ENCODE results near the gene KDM4B. TPM values are rescaled to one million over a fixed set of nuclear protein-coding genes. Genes with fewer than 3 reads are reported as not detected.

Gene KDM4B
- total RNA-seq, 2 donors from 2014 or later, result 22.2 to 27.8 TPM

GRCh38 chr19:5131506-5132205 is 162.7 kb downstream of the KDM4B start:
- intact Hi-C loops (cut with DNase I), result no loop called here
- DNase-seq, result no peak
- no peak for ATAC-seq

GRCh38 chr19:5132206-5132560 is 163.3 kb downstream of the KDM4B start:
- no peak for DNase-seq
- intact Hi-C loops (cut with DNase I), result no loop called here
- ATAC-seq, result no peak

GRCh38 chr19:5132698-5133651 is 164.1 kb downstream of the KDM4B start:
- ATAC-seq (no peak), DNase-seq (no peak)
- intact Hi-C loops (cut with DNase I), result no loop called here

- ATAC-seq (no peak), DNase-seq (no peak)
- intact Hi-C loops (cut with DNase I), result no loop called here
Measured at GRCh38 chr19:5133986-5134595, 165.2 kb downstream of the KDM4B start.

GRCh38 chr19:5134691-5135090 is 165.8 kb downstream of the KDM4B start:
- ATAC-seq (no peak), DNase-seq (no peak)
- intact Hi-C loops (cut with DNase I), result no loop called here

GRCh38 chr19:5136073-5136855 is 167.4 kb downstream of the KDM4B start:
- ATAC-seq, result no peak
- no peak for DNase-seq
- intact Hi-C loops (cut with DNase I), result no loop called here

- no peak for DNase-seq
- intact Hi-C loops (cut with DNase I), result no loop called here
- no peak for ATAC-seq
Measured at GRCh38 chr19:5137114-5137513, 168.2 kb downstream of the KDM4B start.

GRCh38 chr19:5137571-5138124 is 168.7 kb downstream of the KDM4B start:
- intact Hi-C loops (cut with DNase I), result no loop called here
- DNase-seq (no peak), ATAC-seq (no peak)

GRCh38 chr19:5138606-5139582 is 170.0 kb downstream of the KDM4B start:
- DNase-seq (peak; percentile 83), ATAC-seq (peak in 1 of 2 donors; percentile 12)
- intact Hi-C loops (cut with DNase I), result no loop called here

- intact Hi-C loops (cut with DNase I), result loop anchor here in 1 of 2 donors (5.0 kb wide), 1 partner anchor 87 kb away; no protein-coding TSS in a partner anchor
- no peak for DNase-seq
- no peak for ATAC-seq
Measured at GRCh38 chr19:5139583-5140325, 170.8 kb downstream of the KDM4B start.

- peak in 1 of 2 donors; percentile 2 for ATAC-seq
- DNase-seq, result peak; percentile 24
- intact Hi-C loops (cut with DNase I), result loop anchor here in 1 of 2 donors (5.0 kb wide), 1 partner anchor 89 kb away; no protein-coding TSS in a partner anchor
Measured at GRCh38 chr19:5141129-5141849, 172.4 kb downstream of the KDM4B start.

- ATAC-seq, result peak in 1 of 2 donors; percentile 26
- intact Hi-C loops (cut with DNase I), result loop anchor here in 1 of 2 donors (5.0 kb wide), 1 partner anchor 90 kb away; no protein-coding TSS in a partner anchor
Measured at GRCh38 chr19:5141850-5142724, 173.2 kb downstream of the KDM4B start.

GRCh38 chr19:5142725-5143097 is 173.8 kb downstream of the KDM4B start:
- intact Hi-C loops (cut with DNase I), result loop anchor here in 1 of 2 donors (5.0 kb wide), 1 partner anchor 90 kb away; no protein-coding TSS in a partner anchor
- ATAC-seq, result no peak
- no peak for DNase-seq

More at GRCh38 chr19:5141850-5142724, 173.2 kb downstream of the KDM4B start:
- DNase-seq, result peak; percentile 15

GRCh38 chr19:5143471-5144411 is 174.8 kb downstream of the KDM4B start:
- intact Hi-C loops (cut with DNase I), result loop anchor here in 1 of 2 donors (5.0 kb wide), 1 partner anchor 91 kb away; no protein-coding TSS in a partner anchor
- peak; percentile 37 for DNase-seq

More at GRCh38 chr19:5143471-5144411, 174.8 kb downstream of the KDM4B start:
- peak; percentile 12 to 58 for ATAC-seq
